Gastrocnemius medialis (tissue), 4 donors: ENCODE measurements around the gene PIAS2. TPM values are rescaled to one million over a fixed set of nuclear protein-coding genes. Genes with fewer than 3 reads are reported as not detected.
"Not testable (repeated sequence)": the region's sequence is repeated elsewhere in the genome, so short reads cannot be mapped to it uniquely, and the experiment has no call there.

ENCODE experiments used
- ATAC-seq, 2 donors: fragments of 150-250 bp; one replicate each; pipeline ENCODE4 v1.9.1; 2016
- DNase-seq, 2 donors: peaks; one replicate each; pipeline ENCODE4 v3.0.0-alpha.2; 2019
- H3K27ac ChIP-seq, 4 donors: fragments of 200-600 bp; sonication (generic); 1 replicate in 1 of 4; 2 replicates in 3 of 4; pipeline ENCODE4 v1.5.1; 2016 to 2018; ENCODE audit warnings: mild to moderate bottlenecking in 2 of 4, moderate library complexity in 1 of 4
- H3K27me3 ChIP-seq, 3 donors: fragments of 200-600 bp; sonication (generic) in 2 of 3; 1 replicate in 1 of 3; 2 replicates in 2 of 3; pipeline versions ENCODE4 v1.5.1 to v1.6.0; 2016 to 2019; ENCODE audit warnings: mild to moderate bottlenecking in 1 of 3, moderate library complexity in 1 of 3
- H3K36me3 ChIP-seq, 2 donors: fragments of 200-600 bp; sonication (generic) in 1 of 2; one replicate each; pipeline ENCODE4 v1.5.1; 2017 to 2018
- H3K4me1 ChIP-seq, 2 donors: fragments of 200-600 bp; sonication (generic) in 1 of 2; one replicate each; pipeline ENCODE4 v1.5.1; 2016 to 2017; ENCODE audit warnings: mild to moderate bottlenecking in 2 of 2
- H3K4me3 ChIP-seq, 4 donors: fragments of 200-600 bp; sonication (generic) in 3 of 4; 1 replicate in 1 of 4; 2 replicates in 3 of 4; pipeline ENCODE4 v1.5.1; 2016 to 2019; ENCODE audit warnings: mild to moderate bottlenecking in 2 of 4
- H3K9me3 ChIP-seq, 3 donors: fragments of 200-600 bp; sonication (generic) in 2 of 3; 1 replicate in 1 of 3; 2 replicates in 2 of 3; pipeline ENCODE4 v1.5.1; 2016 to 2019
- POLR2A ChIP-seq, 2 donors: fragments of 450-650 bp; IDR thresholded peaks; one replicate each; pipeline ENCODE4 v1.6.1; 2017; ENCODE audit warnings: antibody characterized with exemption in 2 of 2, mild to moderate bottlenecking in 2 of 2, moderate library complexity in 2 of 2
- in situ Hi-C, 4 donors: fragments of 200-750 bp; cut with MboI; loops; one replicate each; pipeline versions ENCODE4 v1.15.0 to v1.8.0; 2017; ENCODE audit warnings: low sequenced_read_pairs in 4 of 4
- intact Hi-C: fragments of 100-400 bp; cut with DNase I; formaldehyde crosslinking; loops from one replicate; pipeline ENCODE4 v1.15.1; 2023; ENCODE audit warnings: low total_unique reads
- total RNA-seq, 4 donors: library from RNA; depleted of rRNA; stranded (reverse); fragments of >200 nt; gene quantifications; one replicate each; pipeline versions ENCODE4 v1.1.0 to v1.2.3, GENCODE V29; 2016
- TF ChIP-seq, protein P1 (sequence below), 5 experiments: fragments of 450-650 bp in 3 of 5; fragments of 200-600 bp in 2 of 5; sonication (generic) in 2 of 5; IDR thresholded peaks in 4 of 5; conservative IDR thresholded peaks in 1 of 5; 1 replicate in 4 of 5; 2 replicates in 1 of 5; pipeline ENCODE4 v1.5.1; 2016 to 2019; ENCODE audit warnings: antibody characterized with exemption in 5 of 5, mild to moderate bottlenecking in 3 of 5, moderate library complexity in 3 of 5

The PIAS2 gene
- total RNA-seq, 4 donors from 2014 or later: 14.9 to 41.2 (median 25.1) TPM

GRCh38 chr18:46877329-46877987 lies 39.8 kb downstream of the PIAS2 start:
- H3K27ac ChIP-seq: no peak overlapping the region
- in situ Hi-C loops: no loop called here
- no peak for DNase-seq
- TF ChIP-seq POLR2A (IDR thresholded peaks at IDR 0.05): no peak
- TF ChIP-seq, protein P1, sequence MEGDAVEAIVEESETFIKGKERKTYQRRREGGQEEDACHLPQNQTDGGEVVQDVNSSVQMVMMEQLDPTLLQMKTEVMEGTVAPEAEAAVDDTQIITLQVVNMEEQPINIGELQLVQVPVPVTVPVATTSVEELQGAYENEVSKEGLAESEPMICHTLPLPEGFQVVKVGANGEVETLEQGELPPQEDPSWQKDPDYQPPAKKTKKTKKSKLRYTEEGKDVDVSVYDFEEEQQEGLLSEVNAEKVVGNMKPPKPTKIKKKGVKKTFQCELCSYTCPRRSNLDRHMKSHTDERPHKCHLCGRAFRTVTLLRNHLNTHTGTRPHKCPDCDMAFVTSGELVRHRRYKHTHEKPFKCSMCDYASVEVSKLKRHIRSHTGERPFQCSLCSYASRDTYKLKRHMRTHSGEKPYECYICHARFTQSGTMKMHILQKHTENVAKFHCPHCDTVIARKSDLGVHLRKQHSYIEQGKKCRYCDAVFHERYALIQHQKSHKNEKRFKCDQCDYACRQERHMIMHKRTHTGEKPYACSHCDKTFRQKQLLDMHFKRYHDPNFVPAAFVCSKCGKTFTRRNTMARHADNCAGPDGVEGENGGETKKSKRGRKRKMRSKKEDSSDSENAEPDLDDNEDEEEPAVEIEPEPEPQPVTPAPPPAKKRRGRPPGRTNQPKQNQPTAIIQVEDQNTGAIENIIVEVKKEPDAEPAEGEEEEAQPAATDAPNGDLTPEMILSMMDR (IDR thresholded peaks at IDR 0.05 in 4 of 5, conservative IDR thresholded peaks at IDR 0.05 in 1 of 5): no peak
- no peak for ATAC-seq
- no peaks in the 10 kb centered on the region for H3K4me1 ChIP-seq
- H3K27me3 ChIP-seq: no peaks in the 10 kb centered on the region
- intact Hi-C loops: no loop called here
- no peak overlapping the region for H3K4me3 ChIP-seq
- H3K9me3 ChIP-seq: no peaks in the 10 kb centered on the region
- H3K36me3 ChIP-seq: no peaks in the 10 kb centered on the region

DNA sequence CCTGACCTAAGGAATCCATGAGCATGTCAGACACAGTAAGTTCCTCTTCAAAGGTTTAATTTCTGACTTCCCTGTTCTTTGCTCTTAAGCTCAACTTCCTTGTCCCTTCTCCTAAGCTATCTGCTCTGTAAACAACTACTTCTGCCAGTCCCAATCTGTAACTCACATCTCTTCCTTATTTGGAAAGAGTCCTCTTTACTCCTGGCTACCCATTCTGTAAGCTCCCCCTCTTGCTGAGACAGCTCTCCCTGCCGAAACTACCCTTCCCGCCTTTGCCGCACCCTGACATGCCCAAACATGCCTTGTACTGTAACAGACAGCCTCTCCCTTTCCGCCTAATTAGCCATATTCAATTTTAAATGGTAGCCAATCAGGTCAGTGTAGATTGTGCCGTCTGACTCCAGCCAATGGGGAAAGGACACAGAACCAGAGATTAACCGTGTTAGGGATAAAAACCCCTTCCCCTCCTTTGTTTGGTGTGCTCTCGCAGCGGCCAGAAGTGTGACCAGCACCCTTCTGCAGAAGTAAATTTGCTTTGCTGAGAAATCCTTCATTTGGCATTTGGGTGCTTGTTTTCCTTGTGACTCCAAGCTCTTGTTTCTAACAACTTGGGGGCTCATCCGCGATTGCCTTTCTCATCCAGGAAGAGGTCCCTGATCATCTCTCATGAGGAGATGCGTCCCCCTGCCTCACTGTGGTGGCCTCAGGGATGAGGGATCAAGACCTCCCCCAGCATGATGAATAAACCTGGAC lies 49.0 kb downstream of the PIAS2 start:
- no peak overlapping the region for H3K4me3 ChIP-seq
- DNase-seq: no peak

DNA sequence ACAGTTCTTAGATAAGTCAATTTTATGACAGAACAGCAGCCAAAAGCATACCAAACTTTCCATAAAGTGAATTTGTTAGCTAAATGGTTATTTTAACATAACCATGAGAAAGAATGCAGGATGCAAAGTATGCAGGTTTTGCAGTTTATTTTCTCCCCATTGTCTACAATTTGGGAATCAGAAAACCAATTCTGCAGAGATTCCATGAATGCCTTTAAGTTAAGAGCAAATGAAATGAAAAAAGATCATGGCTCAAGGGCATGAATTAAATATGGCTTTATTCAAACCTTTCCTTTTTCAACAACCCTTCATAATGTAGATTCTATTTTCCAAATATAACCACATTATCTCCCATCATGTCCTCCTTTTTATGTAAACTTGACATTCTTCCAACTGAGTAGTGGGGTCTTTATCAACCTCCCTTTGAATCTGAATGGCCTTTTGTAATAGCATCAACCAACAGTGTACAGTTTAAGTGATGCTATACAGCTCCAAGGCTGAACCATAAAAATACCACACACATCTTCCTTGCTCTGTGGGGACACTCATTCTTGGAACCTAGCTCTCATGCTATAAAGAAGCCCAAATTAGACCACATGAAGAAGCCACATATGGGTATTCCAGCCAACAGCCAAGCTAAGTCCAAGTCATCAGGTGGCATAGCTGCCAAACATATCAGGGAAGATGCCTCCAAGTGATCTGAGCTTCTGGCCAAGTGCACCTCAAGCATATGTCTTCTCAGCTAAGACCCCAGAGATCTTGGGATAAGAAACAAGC lies 49.8 kb downstream of the PIAS2 start:
- Histone ChIP-seq H3K9me3 (no peaks in the 10 kb centered on the region), H3K4me3 (no peak overlapping the region), H3K27ac (peak overlapping the region in 1 of 4 donors; percentile 3), H3K4me1 (peaks cover 16 to 22% of the 10 kb centered on the region in 2 donors), H3K27me3 (no peaks in the 10 kb centered on the region), H3K36me3 (peaks cover 0 to 7% of the 10 kb centered on the region in 2 donors)
- intact Hi-C loops (no loop called here), in situ Hi-C loops (no loop called here)
- TF ChIP-seq, protein P1 (IDR thresholded peaks at IDR 0.05 in 4 of 5, conservative IDR thresholded peaks at IDR 0.05 in 1 of 5): no peak
- no peak for TF ChIP-seq POLR2A (IDR thresholded peaks at IDR 0.05)
- ATAC-seq: peak in 1 of 2 donors; percentile 46
- DNase-seq: no peak

More for the DNA sequence above, 49.0 kb downstream of the PIAS2 start:
- no peaks in the 10 kb centered on the region for H3K27me3 ChIP-seq
- intact Hi-C loops (no loop called here), in situ Hi-C loops (no loop called here)
- H3K36me3 ChIP-seq: peaks cover 0 to 7% of the 10 kb centered on the region in 2 donors
- no peaks in the 10 kb centered on the region for H3K9me3 ChIP-seq
- H3K27ac ChIP-seq: peak overlapping the region in 1 of 4 donors; percentile 3
- TF ChIP-seq, protein P1 (IDR thresholded peaks at IDR 0.05 in 4 of 5, conservative IDR thresholded peaks at IDR 0.05 in 1 of 5): no peak
- no peak for TF ChIP-seq POLR2A (IDR thresholded peaks at IDR 0.05)
- ATAC-seq: no peak
- H3K4me1 ChIP-seq: peaks cover 16 to 22% of the 10 kb centered on the region in 2 donors

DNA sequence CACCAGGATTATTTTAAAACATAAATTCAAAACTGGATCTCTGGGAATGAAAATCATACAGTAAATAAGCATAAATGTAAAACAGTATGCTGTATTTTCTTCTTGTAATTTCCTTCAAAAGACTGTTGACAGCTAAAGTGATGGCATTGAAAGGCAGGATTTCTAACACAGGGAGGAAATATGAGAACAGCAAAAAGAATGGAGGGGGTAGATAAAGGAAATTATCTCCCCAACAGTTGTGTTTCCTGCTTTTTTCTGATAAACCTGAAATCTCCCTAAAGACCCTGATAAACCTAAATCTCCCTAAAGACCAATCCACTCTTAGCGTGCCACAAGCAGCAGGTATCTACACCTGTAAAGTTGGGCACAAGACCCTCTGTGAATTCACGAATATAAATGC lies 50.8 kb downstream of the PIAS2 start:
- Histone ChIP-seq H3K27me3 (no peaks in the 10 kb centered on the region), H3K4me3 (no peak overlapping the region), H3K4me1 (peaks cover 16 to 22% of the 10 kb centered on the region in 2 donors), H3K36me3 (peaks cover 0 to 7% of the 10 kb centered on the region in 2 donors), H3K9me3 (no peaks in the 10 kb centered on the region), H3K27ac (no peak overlapping the region)
- TF ChIP-seq, protein P1 (IDR thresholded peaks at IDR 0.05 in 4 of 5, conservative IDR thresholded peaks at IDR 0.05 in 1 of 5): no peak
- no peak for TF ChIP-seq POLR2A (IDR thresholded peaks at IDR 0.05)
- ATAC-seq: no peak
- no peak for DNase-seq
- in situ Hi-C loops (no loop called here), intact Hi-C loops (no loop called here)

- H3K27ac ChIP-seq, H3K4me3 ChIP-seq, DNase-seq, H3K36me3 ChIP-seq, in situ Hi-C loops, H3K27me3 ChIP-seq, H3K9me3 ChIP-seq, intact Hi-C loops, ATAC-seq: not testable (repeated sequence)
- H3K4me1 ChIP-seq: peaks cover 16 to 23% of the 10 kb centered on the region in 2 donors
Observed at GRCh38 chr18:46865245-46865644, 52.1 kb downstream of the PIAS2 start.
